GM13977 (cell line): ENCODE measurements around the gene G3BP2.

ENCODE experiments used
- DNase-seq: peaks from one replicate; pipeline ENCODE4 v3.0.0; 2012; ENCODE audit warnings: low spot score
- in situ Hi-C: fragments of 300-500 bp; cut with MboI; formaldehyde crosslinking; loops from one replicate; pipeline ENCODE4 v1.12.0; 2022; ENCODE audit warnings: low sequenced_read_pairs, low pct_unique_long_range_greater_than_20kb, mixed read lengths, inconsistent platforms; ENCODE audit not compliant: unreplicated experiment
- TF ChIP-seq, protein P1 (sequence below): IDR thresholded peaks from 2 replicates; pipeline ENCODE4 v1.5.1; 2012; ENCODE audit warnings: mild to moderate bottlenecking, control low read depth; ENCODE audit not compliant: insufficient read depth; ENCODE audit errors: extremely low read depth, missing control alignments

G3BP2 gene

DNA sequence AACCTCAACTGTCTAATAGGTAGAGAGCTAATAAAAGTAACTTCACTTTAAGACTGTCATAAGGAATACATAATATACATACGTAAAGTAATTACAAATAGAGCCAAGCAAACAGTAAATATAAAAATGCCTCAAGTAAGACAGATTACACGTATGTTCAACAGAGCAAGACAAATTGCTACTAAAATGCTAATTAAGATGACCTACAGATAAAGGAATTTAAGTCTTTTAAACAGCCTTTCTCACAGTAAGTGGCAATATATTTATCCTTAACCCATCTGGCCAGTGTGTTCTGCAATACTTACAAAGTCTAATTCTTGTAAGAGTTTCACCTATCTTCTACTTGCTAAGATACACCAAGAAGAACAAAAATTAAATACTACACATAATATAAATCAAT is 12.7 kb downstream of the G3BP2 start:
- DNase-seq = no peak
- in situ Hi-C loops = no loop called here
- TF ChIP-seq, protein P1, sequence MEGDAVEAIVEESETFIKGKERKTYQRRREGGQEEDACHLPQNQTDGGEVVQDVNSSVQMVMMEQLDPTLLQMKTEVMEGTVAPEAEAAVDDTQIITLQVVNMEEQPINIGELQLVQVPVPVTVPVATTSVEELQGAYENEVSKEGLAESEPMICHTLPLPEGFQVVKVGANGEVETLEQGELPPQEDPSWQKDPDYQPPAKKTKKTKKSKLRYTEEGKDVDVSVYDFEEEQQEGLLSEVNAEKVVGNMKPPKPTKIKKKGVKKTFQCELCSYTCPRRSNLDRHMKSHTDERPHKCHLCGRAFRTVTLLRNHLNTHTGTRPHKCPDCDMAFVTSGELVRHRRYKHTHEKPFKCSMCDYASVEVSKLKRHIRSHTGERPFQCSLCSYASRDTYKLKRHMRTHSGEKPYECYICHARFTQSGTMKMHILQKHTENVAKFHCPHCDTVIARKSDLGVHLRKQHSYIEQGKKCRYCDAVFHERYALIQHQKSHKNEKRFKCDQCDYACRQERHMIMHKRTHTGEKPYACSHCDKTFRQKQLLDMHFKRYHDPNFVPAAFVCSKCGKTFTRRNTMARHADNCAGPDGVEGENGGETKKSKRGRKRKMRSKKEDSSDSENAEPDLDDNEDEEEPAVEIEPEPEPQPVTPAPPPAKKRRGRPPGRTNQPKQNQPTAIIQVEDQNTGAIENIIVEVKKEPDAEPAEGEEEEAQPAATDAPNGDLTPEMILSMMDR = no peak

DNA sequence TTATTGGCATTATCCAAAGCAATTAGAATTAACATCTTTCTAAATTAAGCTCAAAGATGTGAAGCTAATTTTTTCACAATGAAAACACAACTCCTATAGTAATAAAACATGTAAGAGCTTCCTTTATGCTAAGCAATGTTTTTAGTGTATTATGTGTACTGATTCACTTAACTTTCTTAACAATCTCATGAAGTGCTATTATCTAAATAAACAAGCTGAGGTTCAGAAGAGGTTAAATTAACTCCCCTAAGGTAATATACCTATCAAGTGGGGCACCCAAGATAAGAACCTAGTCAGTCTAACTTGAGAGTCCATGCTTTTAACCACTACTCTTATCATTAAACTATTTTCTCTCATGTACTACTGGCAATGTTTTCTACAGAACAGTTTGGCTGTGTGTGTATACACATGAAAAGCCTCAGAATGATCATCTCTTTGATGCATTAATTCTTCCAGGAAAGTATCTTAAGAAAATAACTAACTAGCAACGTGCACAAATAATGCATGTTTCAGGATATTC is 13.6 kb downstream of the G3BP2 start:
- in situ Hi-C loops = no loop called here
- DNase-seq = no peak
- TF ChIP-seq, protein P1 = no peak

- DNase-seq = no peak
- TF ChIP-seq, protein P1 = no peak
- in situ Hi-C loops = no loop called here
Observed at GRCh38 chr4:75658876-75659275, 14.3 kb downstream of the G3BP2 start.

GRCh38 chr4:75655562-75655961 is 17.6 kb downstream of the G3BP2 start:
- TF ChIP-seq, protein P1 = no peak
- in situ Hi-C loops = no loop called here
- DNase-seq = no peak

GRCh38 chr4:75654905-75655304 is 18.3 kb downstream of the G3BP2 start:
- no peak for DNase-seq
- in situ Hi-C loops = no loop called here
- TF ChIP-seq, protein P1 = no peak

DNA sequence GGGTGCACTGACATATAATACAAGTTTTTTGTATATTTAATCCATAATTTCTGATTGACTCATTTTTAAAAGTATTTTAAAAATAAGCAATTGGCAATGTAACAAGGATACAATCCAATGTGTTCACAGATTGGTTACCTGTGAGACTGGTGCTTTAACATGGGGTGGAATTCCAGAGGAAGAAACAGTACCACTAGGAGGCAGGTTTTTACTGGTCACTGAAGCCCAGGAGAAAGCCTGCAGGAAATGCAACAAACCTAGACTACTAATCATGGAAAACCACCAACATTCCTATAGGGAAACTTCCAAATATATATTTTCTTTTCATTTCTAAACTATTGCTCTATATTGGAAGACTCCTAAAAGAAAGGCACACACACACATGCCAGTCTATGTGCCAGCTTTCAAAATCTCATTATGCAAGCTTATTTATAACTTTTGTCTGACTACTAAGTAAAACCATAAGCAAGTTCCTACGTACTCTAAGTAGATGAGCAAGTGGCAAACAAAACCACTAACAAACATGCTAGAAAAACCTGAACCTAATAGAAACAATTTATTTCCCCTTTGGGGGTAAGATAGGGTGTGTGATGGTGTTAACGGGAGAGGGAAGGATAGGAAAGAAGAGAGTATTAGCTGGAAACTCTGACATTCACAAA is 19.2 kb downstream of the G3BP2 start:
- in situ Hi-C loops = no loop called here
- no peak for DNase-seq
- TF ChIP-seq, protein P1 = peak; percentile 41
